HG02885 (cell line): ENCODE data around the gene STARD4.
A peak's percentile ranks its signal among the peaks of the same experiment; 100 is the strongest.

ENCODE experiments used
- ATAC-seq: cut with Tn5 transposase; IDR thresholded peaks from one replicate; pipeline ENCODE4 v1.9.1; 2021; ENCODE audit warnings: mild to moderate bottlenecking; ENCODE audit not compliant: unreplicated experiment, poor library complexity

Gene STARD4

DNA sequence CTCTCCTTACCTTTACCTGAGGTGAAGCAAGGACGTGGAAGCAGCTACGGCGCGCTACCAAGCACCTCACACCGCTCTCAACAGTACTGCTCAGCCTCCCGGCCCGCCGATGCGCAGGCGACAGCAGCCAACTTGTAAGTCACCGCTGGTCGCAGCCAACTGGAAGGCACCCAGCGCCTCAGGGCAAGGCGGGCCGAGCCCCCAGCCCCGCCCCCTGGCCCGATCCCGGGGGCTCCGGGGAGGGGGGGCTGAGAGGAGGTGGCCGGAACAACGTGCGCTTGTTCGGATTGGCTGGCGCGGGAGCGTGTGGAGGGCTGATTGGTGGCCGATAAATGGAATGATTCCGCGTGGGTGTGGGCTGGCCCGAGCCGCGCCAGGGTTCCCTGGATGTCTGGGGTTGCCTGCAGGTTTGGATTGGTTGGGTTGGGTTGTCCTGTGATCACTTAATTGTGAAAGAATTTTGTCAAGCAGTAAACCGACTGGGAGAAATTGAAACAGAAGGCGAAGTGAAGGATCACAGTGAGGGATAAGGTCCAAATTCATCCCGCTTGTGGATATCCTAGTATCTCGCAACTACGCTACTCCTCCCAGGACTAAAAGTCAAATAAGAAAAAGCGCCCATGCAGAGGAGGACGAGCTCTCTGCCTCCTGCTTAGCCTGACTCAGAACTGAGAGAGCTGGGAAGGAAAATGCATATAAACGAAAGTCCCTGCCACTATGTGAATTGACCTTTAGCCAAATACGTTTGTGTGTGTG, at the start of gene STARD4:
STARD4 (minus strand) TSS at position 161 of the 756 bp plus-strand sequence. CDS start 5,102 bp downstream, outside the sequence.
- peak; percentile 90 for ATAC-seq

- no peak for ATAC-seq
Measured at GRCh38 chr5:111559680-111560079, 47.3 kb upstream of the STARD4 start.

- no peak for ATAC-seq
Measured at GRCh38 chr5:111557686-111558085, 45.4 kb upstream of the STARD4 start.

- no peak for ATAC-seq
Measured at GRCh38 chr5:111557111-111557510, 44.8 kb upstream of the STARD4 start.

DNA sequence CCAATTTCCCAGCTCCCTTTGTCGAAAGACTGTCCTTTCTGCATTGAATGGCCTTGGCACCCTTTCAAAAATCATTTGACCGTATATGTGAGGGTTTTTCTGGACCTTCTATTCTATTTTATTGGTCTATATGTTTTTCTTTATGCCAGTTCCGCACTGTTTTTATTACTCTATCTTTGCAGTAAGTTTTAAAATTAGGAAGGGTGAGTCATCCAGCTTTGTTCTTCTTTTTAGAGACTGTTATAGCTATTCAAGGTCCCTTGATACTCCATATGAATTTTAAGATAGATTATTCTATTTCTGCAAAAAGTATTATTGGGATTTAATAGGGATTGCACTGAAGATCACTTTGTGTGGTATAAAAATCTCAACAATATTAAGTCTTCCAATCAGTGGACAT, 44.2 kb upstream of the STARD4 start:
- ATAC-seq: no peak

DNA sequence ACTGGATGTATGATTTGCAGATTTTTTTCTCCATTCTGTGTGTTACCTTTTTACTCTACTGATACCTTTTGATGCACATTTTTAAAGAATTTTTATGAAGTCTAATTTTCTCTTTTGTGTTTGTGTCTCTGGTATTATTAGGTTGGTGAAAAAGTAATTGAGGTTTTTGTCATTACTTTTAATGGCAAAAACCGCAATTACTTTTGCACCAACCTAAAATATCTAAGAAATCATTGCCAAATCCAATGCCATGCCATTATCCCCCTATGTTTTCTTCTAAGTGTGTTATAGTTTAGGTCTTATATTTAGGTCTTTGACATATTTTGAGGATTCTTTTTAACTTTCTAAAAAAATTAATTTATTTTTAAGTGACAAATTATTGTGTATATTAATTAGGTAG, 43.4 kb upstream of the STARD4 start:
- ATAC-seq: no peak

GRCh38 chr5:111553868-111554267, 41.5 kb upstream of the STARD4 start:
- ATAC-seq: no peak

GRCh38 chr5:111552896-111553295, 40.6 kb upstream of the STARD4 start:
- ATAC-seq: no peak

DNA sequence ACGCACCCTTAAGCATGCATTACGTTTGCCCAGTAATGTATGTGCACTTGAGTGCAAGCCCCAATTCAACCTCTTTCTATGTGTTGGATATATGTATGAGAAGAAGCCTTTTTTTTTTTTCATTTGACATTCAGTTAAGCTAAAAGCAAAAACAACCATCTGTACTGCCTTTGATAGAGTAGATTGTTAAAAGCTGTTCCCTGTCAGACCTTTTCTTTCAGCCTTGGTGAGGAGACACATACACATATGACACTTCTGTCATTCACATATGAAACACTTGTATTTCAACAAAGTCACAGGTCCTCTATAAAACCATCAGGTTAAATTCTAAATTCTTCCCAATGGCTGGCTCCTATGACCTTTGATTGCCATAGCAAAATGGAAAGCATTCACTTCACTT, 40.2 kb upstream of the STARD4 start:
- no peak for ATAC-seq

- ATAC-seq: no peak
Measured at GRCh38 chr5:111551569-111552275, 39.4 kb upstream of the STARD4 start.

DNA sequence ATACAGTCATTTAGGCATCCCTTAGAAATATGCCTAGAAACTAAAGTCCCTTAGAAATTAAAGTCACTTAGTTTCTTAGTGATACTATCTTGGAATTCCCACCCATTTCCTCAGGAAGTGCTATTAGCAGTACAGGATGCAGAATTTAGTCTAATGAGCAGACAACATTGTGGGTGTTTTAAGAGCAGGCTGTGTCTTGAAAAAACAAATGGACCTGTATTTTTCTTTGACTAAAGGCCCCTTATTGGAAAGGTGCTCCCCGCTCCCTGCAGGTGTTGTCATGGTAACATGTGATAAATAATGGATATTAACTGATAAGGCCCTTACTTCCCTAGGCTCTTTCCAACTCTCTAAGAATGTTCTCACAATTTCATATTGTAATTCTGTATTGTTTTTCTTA, 38.8 kb upstream of the STARD4 start:
- ATAC-seq: no peak

- ATAC-seq: peak; percentile 93
Measured at GRCh38 chr5:111550282-111551020, 38.1 kb upstream of the STARD4 start.

- ATAC-seq: no peak
Measured at GRCh38 chr5:111548992-111549649, 36.8 kb upstream of the STARD4 start.

GRCh38 chr5:111548348-111548950, 36.1 kb upstream of the STARD4 start:
- no peak for ATAC-seq

DNA sequence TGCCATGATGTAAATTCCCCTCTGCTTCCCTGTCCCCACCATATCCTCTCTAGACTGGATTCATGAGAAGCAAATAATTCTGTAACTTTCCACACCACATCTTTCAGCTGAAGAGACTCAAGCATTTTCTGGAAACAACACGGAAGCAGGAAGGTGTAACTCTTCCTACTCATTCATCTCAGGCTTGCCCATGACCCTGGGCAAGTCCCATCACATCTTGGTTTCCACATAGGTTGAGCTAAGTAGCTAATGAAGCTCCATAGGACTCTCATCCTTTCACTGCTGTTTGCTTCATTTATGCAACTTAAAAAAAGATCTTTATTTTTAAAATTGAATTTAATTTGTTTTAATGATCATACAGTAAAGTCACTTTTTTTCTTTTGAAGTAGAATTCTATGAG, 32.7 kb upstream of the STARD4 start:
- ATAC-seq: no peak

DNA sequence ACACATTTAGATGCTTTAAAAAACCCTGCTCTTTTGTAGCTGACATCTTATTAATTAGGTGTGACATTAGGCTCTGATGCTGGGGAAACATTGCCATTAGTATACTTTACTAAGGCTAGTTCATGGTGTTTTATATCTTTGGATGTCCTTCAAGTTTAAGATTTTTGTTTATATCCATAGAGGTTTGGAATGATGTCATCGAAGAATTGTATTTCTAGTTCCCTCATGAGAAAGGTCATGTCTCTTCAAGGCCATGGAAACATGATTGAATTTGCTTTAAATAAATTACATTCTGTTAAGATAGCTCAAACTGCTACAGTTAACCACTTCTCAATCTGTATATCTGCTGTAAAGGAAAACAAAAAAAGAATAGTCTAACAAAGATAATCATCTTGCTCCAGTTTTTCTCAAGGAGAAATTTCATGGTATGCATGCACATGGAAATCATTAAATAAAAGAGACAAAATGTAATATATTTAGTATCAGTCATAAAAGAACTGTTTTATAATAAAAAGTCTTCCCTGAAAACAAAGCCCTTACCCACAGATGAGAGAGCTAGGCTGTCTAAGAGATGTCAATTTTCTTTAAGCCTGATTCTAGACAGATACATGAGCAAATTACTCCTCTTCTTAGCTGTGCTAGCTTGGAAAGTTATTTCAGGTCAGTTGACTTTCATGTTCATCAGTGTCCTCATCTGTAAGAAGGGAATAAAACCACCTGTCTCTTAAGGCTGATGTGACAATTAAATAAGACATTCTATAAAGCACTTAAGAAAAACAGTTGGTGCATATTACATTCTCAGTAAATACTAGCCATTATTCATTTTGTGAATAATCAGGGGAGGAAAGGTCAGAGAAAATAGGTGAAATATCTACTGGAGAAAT, 25.0 kb upstream of the STARD4 start:
- no peak for ATAC-seq

GRCh38 chr5:111535879-111536549, 23.7 kb upstream of the STARD4 start:
- no peak for ATAC-seq

DNA sequence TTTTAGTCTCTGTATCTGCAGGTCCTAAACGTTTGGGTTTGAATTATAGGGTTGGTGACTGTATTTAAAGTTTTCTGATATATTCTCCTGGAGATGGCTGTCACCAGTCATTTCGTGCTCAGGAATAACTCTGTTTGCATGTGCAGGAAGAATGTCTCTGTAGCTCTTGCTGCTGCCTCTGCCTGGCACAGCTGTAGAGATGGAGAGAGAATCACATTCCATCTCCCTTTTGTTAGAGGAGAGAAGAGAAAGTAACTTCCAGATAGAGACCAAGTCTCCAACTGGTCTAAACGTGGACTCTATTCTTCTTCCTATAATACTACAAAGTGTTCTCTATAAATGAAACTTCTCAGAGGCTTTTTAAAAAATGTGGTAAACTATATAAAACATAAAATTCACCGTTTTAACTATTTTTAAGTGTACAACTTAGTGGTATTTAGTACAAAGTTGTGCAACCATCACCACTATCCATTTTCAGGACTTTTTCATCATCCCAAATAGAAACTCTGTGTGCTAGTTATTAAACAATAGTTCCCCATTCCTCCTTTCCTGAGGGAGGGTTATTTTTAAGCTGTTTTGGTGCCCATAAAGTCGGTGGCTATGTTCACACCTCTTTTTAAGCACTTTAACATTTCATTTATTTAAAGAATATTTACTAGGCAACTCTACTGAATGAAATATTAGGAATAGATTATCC, 20.7 kb upstream of the STARD4 start:
- no peak for ATAC-seq
